SKM-1 (cell line): ENCODE results near the gene YBX1.
"Not testable (repeated sequence)": the region's sequence is repeated elsewhere in the genome, so short reads cannot be mapped to it uniquely, and the experiment has no call there.

Experiments used
- DNase-seq: peaks from one replicate; lab custom pipeline; 2025; ENCODE audit not compliant: unreplicated experiment; lab: John Stamatoyannopoulos, UW

YBX1 gene

DNA sequence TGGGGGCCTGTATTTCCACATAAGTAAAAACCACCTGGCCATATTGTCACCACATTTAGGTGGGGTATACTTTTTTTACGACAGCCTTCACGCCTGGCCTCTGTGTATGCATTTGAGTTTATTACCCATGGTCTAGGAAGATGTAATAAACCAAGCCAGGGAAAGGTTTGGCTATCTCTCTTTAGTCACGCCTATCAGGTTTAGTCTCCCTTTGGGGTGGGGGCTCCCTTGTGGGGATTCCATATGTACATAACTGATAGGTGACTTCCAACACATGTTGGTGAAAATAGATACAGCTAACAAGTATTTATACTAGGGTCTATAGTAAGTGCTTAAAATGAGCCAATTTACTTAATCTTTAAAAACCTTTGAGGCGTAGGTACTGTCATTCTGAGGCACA, 4.2 kb downstream of the YBX1 start:
- DNase-seq: no peak

DNA sequence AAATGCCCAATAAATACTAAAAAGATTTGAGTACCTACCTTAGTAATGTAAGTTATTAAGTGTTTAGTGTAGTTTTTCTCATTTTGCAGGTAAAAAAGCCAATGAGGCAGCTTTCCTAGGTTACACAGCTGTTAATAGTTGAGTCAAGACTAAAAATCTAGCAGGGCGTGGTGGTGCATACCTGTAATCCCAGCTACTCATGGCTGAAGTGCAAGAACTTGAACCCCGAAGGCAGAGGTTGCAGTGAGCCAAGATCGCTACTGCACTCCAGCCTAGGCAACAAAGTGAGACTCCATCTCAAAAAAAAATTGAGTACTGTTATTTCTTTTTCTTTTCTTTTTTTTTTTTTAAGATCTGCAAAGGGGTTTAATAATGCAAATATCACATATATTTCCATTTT, 7.7 kb downstream of the YBX1 start:
- no peak for DNase-seq

DNA sequence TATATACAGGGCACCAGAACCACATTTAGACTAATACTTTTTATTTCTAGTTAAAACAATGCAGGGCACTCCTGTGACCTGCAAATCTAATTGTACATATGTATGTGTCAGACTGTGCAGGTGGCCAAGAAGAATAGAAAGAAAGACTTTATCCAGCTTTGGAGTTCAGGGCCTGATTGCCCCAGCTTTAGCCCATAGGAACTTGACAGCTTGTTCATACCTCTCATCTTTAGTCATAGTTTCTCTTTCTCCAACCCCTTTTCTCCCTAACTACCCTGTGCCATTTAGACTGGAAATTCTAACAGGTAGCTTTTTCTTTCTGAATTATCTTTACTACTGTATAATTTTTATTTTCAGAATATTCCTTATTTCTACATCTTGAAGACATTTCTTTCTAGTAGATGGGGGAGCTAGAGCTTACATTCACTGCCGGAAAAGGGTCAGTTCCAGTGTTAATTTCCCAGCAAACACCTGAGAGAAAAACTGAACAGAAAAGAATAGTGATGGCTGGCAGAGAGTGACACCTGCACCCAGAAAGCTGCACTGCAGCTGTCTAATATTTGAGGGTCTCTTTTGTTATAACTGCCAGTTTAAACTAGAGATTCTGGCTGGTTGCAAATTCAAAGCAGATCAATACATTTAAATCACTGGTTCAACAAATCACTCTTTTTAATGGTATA, 8.4 kb downstream of the YBX1 start:
- no peak for DNase-seq

- DNase-seq: no peak
Observed at GRCh38 chr1:42691157-42691498, 8.9 kb downstream of the YBX1 start.

DNA sequence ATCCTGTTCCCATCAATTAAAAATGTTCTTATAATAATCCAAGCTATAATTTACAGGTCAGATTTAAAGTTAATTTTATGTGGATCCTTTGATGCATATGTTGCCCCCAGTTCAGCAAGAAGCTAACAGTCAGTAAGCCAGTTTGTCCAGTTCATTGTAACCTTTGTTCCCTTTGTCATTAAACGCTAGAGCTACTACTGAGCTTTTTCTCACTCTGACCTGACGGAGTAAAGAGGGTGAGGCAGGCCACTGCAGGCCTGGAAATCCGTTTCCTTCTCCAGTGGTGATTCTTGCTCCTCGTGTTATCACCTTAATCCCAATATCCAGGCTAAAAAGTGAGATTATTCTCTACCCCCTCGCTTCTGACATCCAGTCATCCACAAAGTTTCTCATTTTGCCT, 10.2 kb downstream of the YBX1 start:
- no peak for DNase-seq

DNA sequence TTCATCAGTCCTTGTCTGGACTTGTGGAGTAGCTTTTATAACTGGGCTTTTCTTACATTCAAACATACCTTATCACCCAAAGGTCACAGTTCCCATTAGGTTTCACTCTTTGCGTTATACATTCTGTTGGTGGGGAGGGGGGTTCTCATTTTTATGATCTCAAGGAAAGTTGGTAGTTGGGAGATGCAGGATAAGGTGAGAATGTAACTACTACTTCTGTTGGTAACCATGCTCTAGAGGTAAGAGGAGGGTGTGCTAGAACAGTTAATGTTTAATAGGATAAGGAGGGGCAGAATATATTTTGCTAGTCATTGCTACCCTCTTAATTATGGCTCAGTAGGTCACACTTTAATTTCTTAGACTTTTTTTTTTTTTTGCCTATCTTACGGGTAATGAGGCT, 10.7 kb downstream of the YBX1 start:
- no peak for DNase-seq

GRCh38 chr1:42698081-42698813, 16.0 kb downstream of the YBX1 start:
- DNase-seq: no peak

- DNase-seq: no peak
Observed at GRCh38 chr1:42700006-42700405, 17.8 kb downstream of the YBX1 start.

DNA sequence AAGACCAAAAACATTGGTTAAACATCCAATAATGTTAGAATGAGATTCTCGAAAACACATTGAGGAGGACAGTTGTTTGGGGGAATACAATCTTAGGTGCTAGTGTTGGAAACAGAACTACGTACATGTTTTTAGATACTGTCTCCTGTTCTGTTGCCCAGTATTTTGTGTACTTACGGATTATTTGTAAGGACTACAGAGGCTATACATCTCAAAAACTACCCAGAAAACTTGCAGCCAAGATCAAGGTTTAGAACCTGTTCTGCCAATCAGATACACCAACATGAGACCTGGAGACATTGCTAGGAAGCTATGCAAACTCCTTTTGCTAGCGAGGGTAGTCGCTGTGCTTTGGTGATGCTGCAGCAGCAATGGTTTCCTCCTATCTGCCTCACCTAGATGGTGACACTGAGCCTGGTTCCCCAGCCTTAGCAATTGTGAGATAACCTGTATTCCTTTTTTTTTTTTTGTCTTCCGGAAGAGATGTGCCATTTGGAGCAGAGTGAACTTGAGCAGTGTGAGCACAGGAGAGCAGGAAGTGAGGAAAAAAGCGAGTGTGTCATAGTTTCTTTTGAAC, 21.8 kb downstream of the YBX1 start:
- no peak for DNase-seq

DNA sequence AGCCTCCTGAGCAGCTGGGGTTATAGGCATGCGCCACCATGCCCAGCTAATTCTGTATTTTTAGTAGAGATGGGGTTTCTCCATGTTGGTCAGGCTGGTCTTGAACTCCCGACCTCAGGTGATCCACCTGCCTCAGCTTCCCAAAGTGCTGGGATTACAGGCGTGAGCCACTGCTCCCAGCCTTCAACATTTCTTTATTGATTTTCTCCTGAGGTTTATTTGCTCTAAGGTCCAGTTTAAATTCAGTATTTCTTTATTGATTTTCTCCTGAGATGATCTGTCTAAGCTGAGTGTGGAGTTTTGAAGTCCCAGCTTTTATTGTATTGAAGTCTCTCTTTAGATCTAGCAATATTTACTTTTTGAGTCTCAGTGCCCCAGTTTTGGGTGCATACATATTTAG, 30.6 kb downstream of the YBX1 start:
- DNase-seq: not testable (repeated sequence)

GRCh38 chr1:42713293-42713692, 31.1 kb downstream of the YBX1 start:
- no peak for DNase-seq

DNA sequence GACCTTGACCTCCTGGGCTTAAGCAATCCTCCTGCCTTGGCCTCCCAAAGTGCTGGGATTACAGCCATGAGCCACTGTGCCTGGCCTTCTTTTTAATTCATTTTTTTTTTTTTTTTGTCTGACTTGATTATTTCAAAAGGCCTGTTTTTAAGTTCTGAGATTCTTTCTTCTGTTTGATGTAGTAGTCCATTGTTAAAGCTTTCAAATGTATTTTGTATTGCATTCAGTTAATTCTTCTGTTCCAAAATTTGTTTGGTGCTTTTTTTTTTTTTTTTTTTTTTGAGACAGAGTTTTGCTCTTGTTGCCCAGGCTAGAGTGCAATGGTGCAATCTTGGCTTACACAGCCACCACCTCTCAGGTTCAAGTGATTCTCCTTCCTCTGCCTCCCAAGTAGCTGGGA, 32.2 kb downstream of the YBX1 start:
- not testable (repeated sequence) for DNase-seq

GRCh38 chr1:42720868-42721267, 38.6 kb downstream of the YBX1 start:
- DNase-seq: no peak

- DNase-seq: no peak
Observed at GRCh38 chr1:42721926-42722325, 39.7 kb downstream of the YBX1 start.

DNA sequence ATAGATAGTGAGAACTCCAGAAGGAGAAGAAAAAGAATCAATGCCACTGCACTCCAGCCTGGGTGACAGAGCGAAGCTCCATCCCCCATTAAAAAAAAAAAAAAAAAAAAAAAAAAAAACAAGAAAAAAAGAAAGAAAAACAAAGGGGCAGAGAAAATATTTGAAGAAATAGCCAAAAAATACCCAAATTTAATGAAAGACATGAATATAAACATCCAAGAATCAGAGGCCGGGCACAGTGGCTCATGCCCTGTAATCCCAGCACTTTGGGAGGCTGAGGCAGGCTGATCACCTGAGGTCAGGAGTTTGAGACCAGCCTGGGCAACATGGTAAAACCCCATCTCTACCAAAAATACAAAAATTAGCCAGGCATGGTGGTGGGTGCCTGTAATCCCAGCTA, 40.2 kb downstream of the YBX1 start:
- not testable (repeated sequence) for DNase-seq

- DNase-seq: no peak
Observed at GRCh38 chr1:42723511-42723910, 41.3 kb downstream of the YBX1 start.

- DNase-seq: not testable (repeated sequence)
Observed at GRCh38 chr1:42725820-42726219, 43.6 kb downstream of the YBX1 start.

DNA sequence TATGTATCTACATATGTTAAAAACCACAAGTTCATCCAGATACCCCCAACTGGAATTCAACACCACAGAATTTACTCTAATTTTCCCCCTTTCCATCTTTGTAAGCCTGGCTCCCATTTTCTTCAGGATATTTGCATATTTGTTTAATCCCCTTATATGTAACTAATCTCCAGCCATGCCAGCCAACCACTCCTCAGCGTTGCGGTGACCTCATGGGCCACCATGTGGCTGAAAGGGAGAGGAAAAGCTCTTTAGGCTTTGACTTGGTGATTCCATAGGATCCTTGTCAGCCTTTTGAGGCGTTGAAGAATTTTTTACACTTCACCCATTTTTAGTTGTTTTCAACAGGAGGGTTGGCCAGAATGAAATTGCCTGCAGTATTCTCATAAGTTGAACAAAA, 47.8 kb downstream of the YBX1 start:
- DNase-seq: no peak

DNA sequence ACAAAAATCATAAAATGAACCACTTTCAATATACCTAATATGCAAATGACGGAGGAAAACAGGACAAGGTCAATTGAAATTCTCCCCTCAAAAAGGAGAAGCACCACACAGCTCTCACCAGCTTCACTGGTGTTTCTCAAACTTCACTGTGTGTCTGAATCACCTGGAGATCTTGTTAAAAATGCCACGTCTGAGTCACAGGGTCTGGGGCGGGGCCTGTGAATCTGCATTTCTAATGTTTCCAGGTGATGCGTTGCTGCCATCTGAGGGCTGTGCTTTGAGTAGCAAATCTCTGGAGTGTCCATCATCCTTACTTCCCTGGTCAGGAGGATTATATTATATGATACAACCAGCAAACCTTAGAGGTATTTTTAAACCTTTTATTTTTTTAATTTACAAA, 48.8 kb downstream of the YBX1 start:
- DNase-seq: no peak

GRCh38 chr1:42731585-42731984, 49.4 kb downstream of the YBX1 start:
- no peak for DNase-seq

- no peak for DNase-seq
Observed at GRCh38 chr1:42732126-42732680, 50.0 kb downstream of the YBX1 start.
